Skeletal muscle cell (primary cell): ENCODE data around the gene ATG12.
"Not testable (repeated sequence)": the region's sequence is repeated elsewhere in the genome, so short reads cannot be mapped to it uniquely, and the experiment has no call there.

ENCODE experiments used
- DNase-seq: peaks from one replicate; pipeline ENCODE4 v3.0.0-alpha.2; 2010; ENCODE audit warnings: low read depth
- H3K4me3 ChIP-seq: 2 replicates; pipeline ENCODE4 v1.5.1; 2011; ENCODE audit warnings: low read depth, mild to moderate bottlenecking, control low read depth, low read length, moderate library complexity

ATG12 gene

DNA sequence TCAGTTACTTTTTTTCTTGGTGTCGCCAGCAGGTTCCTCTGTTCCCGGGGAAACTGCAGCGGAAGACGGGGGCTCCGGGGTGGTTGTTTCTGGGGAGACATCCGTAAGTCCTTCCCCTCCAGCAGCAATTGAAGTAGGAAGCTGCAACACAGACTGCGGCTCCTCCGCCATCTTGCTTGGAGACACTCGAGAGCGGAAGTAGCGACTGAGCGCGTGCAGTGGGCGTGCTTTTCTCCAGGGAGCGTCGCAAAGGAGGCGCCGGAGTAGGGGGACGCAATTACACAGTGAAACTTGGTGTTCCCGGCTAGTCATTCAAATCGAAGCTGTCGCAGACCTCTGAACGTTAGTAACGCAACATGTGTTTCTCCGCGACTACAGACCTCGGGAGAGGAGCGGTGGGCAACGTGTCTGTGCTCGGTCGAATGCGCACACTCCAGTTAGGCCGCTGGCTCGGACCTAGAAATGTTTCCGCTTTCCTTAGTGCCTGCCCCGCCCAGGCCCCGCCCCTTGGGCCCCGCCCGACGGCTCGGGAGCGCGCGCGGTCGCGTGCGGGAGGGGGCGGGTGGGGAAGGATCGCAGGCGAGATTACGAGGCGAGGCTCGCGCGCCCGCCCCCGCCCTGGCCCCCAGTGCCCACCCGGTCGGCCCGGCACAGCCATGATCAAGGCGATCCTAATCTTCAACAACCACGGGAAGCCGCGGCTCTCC is at the start of gene ATG12, which contains the start of gene AP3S1:
Gene ATG12 (minus strand): TSS at position 184 of the 707 bp plus-strand sequence. CDS start 13 bp downstream, at position 171.
Gene AP3S1 (plus strand): TSS at position 554 of the 707 bp plus-strand sequence. CDS start 103 bp downstream, at position 657.
- peak within 1 kb of the TSS; percentile 57 for H3K4me3 ChIP-seq

DNA sequence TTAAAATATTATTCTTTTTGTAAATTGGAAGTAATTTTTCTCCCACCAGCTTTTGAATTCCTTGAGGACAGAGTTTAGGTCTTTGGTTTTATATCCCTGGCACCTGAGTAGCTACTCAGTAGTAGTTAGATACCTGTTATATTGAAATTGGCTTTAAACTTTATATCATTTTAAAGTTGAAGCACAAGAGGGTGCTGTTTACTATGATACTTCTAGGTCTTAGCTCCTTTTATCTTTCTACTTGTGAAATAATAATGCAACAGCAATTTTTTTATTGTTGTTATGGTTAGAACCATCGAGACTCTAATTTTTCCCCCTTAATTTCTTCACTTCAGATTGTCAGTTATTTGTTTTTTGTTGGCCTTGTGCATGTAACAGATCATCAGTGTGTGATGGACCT is 46.7 kb upstream of the ATG12 start:
- H3K4me3 ChIP-seq: no peak overlapping the region
- DNase-seq: no peak

More for the DNA sequence above, at the start of gene ATG12, which contains the start of gene AP3S1:
- peak; percentile 75 for DNase-seq

GRCh38 chr5:115885208-115885607 is 43.8 kb upstream of the ATG12 start:
- H3K4me3 ChIP-seq: not testable (repeated sequence)

DNA sequence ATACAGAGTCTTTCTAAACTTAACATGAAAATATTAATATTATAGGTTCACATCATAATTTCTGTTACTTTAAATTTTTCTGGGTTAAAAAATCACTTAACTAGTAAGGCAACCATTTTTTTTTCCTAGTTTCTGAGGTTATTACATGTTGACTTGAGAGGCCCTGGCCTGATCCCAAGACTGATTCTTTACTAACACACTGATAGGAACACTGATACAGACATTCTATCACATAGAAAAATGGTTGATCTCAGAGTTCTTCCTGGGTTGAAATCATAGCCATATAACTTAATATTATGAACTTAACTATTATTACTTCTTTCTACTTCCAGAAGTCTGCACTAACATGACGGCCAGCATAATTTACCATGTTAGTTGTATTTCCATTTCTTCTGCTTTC is 43.3 kb upstream of the ATG12 start:
- no peak overlapping the region for H3K4me3 ChIP-seq
- DNase-seq: no peak

More at GRCh38 chr5:115885208-115885607, 43.8 kb upstream of the ATG12 start:
- DNase-seq: not testable (repeated sequence)

DNA sequence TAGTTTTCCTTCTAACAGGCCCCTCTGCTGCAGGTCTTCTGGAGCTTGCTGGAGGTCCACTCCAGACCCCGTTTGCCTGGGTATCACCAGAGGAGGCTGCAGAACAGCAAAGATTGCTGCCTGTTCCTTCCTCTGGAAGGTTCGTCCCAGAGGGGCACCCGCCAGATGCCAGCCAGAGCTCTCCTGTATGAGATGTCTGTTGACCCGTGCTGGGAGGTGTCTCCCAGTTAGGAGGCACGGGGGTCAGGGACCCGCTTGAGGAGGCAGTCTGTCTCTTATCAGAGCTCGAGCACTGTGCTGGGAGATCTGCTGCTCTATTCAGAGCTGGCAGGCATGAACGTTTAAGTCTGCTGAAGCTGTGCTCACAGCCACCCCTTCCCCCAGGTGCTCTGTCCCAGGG is 41.1 kb upstream of the ATG12 start:
- H3K4me3 ChIP-seq, DNase-seq: not testable (repeated sequence)

DNA sequence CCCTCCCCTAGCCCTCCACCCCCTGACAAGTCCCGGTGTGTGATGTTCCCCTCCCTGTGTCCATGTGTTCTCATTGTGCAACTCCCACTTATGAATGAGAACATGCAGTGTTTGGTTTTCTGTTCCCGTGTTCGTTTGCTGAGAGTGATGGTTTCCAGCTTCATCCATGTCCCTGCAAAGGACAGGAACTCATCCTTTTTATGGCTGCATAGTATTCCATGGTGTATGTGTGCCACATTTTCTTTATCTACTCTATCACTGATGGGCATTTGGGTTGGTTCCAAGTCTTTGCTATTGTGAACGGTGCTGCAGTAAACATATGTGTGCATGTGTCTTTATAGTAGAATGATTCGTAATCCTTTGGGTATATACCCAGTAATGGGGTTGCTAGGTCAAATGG is 36.0 kb upstream of the ATG12 start:
- H3K4me3 ChIP-seq, DNase-seq: not testable (repeated sequence)

- no peak for DNase-seq
- no peak overlapping the region for H3K4me3 ChIP-seq
Observed at GRCh38 chr5:115875447-115875846, 34.1 kb upstream of the ATG12 start.

GRCh38 chr5:115873392-115873791 is 32.0 kb upstream of the ATG12 start:
- peak; percentile 32 for DNase-seq

GRCh38 chr5:115872447-115872846 is 31.1 kb upstream of the ATG12 start:
- H3K4me3 ChIP-seq: no peak overlapping the region
- DNase-seq: no peak

More at GRCh38 chr5:115873392-115873791, 32.0 kb upstream of the ATG12 start:
- no peak overlapping the region for H3K4me3 ChIP-seq

DNA sequence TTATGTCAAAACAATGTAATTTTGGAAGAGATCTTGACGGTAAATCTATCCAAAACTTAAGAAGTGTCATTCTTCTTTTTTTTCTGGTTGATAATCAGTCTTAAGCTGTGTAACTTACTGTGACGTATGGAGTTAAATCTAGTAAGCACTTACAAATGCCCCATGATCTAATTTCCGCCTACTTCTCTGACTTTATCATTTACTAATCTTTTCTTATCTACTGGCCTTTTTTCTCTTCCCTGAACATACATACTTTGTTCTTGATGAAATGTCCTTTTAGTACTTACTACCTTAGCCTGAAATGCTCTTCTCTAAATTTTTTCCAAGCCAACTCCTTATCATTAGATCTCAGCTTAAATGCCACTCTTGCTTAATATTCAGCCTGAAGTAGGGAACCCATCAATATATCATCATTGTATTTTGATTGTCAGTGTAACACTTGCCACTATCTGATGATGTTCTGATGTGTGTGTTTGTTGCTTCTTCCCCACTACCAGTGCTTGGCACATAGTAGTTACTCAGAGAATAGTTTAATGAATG is 28.0 kb upstream of the ATG12 start:
- H3K4me3 ChIP-seq: no peak overlapping the region
- DNase-seq: no peak

GRCh38 chr5:115859378-115859777 is 18.0 kb upstream of the ATG12 start:
- no peak overlapping the region for H3K4me3 ChIP-seq
- no peak for DNase-seq

DNA sequence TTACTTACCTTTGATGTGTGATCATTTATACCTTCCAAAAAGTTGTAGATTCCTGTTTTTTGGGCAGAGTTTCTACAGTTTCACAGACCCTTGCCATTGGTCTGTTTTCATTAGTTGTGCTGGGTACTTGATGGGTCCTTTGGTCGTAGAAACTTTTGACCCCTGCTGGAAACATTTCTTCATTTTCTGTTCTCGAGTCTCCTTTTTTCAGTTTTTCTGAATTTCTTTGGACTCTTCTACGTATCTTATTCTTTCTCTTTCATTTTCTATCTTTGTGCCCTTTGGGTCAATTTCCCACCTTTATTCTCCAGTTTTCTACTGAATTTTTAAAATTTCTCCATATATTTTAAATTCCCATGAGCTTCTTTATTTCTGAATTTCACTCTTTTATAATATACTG is 17.0 kb upstream of the ATG12 start:
- no peak for DNase-seq
- no peak overlapping the region for H3K4me3 ChIP-seq

- no peak overlapping the region for H3K4me3 ChIP-seq
- no peak for DNase-seq
Observed at GRCh38 chr5:115857626-115858349, 16.4 kb upstream of the ATG12 start.

DNA sequence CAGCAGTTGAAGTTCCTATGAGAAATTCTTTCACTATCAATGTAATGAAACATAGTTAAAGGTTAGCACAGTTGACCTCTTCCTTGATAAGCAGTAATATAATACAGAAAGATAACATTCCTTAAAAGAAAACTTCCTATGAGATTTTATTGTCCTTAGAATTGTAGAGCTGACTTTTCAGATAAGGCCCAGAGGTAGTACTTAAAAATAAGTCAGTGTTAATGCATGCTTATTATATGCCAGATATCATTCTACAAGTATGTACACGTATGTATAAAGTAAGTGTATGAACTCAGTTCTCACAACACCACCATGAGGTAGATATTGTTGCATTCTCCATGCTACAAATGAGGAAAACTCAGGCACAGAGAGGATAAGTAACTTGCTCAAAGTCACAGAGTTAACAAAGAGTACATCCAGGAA is 15.7 kb upstream of the ATG12 start:
- DNase-seq: no peak
- no peak overlapping the region for H3K4me3 ChIP-seq

GRCh38 chr5:115855959-115856358 is 14.6 kb upstream of the ATG12 start:
- no peak overlapping the region for H3K4me3 ChIP-seq
- DNase-seq: no peak

- H3K4me3 ChIP-seq: no peak overlapping the region
- no peak for DNase-seq
Observed at GRCh38 chr5:115854139-115854538, 12.8 kb upstream of the ATG12 start.

DNA sequence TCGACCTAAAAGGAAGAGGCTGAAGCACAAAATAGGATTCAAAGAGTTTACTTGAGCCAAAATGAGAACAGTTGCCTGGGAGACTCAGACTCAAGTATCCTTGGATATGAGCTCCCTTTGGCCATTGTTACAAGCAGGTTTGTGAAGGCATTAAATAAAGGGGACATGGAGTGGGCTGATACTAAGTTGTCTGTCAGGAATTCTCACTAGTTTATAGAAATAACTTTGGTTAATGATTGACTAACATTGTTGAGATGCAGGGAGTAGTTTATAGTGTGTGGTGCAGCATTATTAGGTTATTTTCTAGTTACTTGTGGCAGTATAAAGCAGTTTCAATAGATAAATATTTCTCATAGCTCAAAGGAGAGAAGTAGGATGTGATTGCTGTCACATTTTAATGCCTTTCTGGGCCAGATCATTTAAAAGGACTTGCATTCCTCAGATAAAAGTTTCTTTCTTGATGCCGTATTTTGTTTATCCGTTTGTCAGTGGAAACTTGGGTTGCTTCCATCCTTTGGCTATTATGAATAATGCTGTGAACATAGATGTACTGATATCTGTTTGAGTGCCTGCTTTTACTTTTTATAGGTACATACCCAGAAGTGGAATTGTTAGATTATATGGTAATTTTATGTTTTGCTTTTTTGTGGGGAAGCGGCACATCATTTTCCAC is 9.5 kb upstream of the ATG12 start:
- H3K4me3 ChIP-seq: no peak overlapping the region
- no peak for DNase-seq

DNA sequence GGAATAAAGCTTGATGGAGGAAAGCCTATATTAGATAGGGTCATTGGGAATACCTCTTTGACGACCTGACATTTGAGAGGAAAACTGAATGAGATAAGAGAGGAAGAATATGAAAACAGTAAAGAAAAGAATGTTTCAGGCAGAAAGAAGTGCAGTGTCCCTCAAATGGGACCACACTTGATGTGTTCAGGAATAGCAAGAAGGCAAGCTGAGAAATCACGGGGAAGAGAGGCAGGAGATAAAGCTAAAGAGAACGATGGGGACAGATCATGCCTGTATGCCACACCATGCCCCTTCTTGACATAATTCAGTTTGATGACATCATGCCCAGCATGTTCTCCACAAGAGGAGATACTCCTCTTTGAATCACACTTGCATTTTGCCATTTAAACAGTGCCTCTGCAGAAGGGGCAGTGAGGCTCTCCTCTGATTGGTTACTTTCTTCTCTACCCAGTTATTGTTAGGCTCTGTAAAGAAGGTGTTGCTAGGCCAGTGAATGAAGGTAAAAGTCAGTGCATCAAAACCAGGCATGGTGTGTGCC is 8.0 kb upstream of the ATG12 start:
- DNase-seq: no peak

GRCh38 chr5:115847290-115847689 is 5.9 kb upstream of the ATG12 start:
- H3K4me3 ChIP-seq: no peak overlapping the region
- no peak for DNase-seq

More for the DNA sequence above, 8.0 kb upstream of the ATG12 start:
- H3K4me3 ChIP-seq: no peak overlapping the region
